HG03108 (cell line): ENCODE measurements around the gene MUSK.
"Not testable (repeated sequence)": the region's sequence is repeated elsewhere in the genome, so short reads cannot be mapped to it uniquely, and the experiment has no call there.

Experiments used
- ATAC-seq: cut with Tn5 transposase; IDR thresholded peaks from one replicate; pipeline ENCODE4 v1.9.1; 2021; ENCODE audit warnings: moderate library complexity; ENCODE audit not compliant: unreplicated experiment

Gene MUSK

DNA sequence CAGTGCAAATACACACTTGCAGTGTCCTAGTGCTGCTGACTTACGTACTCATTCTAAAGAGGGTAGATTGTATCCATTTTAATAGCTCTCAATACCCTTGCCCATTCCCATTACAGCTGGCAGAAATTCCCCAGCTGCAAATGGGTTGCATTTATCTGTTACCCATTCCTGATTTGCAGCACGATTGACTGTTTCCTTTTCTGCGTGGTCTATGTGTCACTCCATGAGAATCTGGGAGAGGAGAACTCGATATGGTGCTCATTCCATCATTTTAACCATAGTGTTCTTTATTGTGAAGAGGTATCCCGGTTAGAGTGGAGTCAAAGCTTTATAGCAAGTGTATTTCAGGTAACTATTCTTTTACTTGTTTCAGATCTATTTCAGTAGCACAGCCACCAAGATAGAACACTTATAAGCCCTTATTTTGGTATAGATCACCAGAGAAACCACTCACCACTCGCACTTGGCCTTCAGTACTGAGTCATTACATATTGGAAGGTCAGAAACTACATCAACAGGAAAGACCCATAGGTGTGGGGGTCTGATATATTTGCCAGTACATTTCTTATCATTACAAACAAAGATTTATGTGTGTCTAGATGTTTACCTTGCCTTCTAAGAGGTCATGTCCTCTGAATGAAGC, 139.5 kb downstream of the MUSK start:
- ATAC-seq, result peak; percentile 54

GRCh38 chr9:110808599-110808980, 140.0 kb downstream of the MUSK start:
- ATAC-seq, result peak; percentile 97

GRCh38 chr9:110809038-110809595, 140.5 kb downstream of the MUSK start:
- peak; percentile 41 for ATAC-seq

DNA sequence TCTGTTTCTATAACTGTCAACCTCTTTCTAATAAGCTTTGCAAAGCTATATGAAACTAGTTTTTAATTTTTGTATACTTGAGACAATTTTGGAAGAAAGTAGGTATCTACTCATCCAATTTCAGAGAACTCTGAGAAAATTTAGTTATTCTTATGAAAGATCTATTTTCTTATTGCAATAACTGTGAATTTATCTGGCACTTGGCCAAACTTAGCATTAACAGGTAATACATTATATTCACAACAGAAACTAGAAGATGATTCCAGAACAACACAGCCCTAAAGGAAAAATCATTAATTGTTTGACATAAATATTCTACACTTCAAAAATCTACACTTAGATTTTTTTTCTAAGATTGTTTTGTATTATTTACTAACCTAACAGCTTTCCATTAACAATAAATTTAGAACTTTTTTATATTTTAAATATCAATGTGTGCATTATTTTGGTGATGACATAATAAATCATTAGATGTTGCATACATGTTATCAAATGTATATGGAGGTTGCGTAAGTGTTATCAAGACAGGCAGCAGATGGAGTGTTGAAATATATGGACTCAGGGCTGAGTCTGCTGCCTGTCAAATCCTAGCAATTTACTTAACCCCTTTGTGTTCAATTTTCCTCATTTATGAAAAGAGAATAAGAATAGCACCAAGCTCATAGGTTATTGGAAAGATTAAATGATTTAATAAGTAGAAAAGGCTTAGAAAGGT, 141.8 kb downstream of the MUSK start:
- no peak for ATAC-seq

DNA sequence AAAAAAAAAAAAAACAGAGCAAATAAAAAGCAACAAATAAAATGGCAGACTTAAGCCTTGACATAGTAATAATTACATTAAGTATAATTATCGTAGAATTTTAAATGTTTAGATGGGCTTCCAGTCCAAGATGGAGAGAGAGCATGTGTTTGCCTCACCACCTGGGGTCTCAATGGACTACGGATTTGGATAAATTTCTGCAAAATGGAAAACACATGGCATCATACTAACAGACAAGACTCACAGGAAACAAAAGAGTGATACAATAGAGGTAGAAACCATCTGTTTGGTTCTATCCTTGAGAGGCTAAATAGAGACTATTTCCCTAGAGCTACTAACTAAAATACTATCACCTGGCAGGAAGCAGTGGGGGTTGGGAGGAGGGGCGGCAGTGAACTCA, 144.3 kb downstream of the MUSK start:
- no peak for ATAC-seq

- no peak for ATAC-seq
Observed at GRCh38 chr9:110814159-110814558, 145.6 kb downstream of the MUSK start.

- no peak for ATAC-seq
Observed at GRCh38 chr9:110815361-110815760, 146.8 kb downstream of the MUSK start.

DNA sequence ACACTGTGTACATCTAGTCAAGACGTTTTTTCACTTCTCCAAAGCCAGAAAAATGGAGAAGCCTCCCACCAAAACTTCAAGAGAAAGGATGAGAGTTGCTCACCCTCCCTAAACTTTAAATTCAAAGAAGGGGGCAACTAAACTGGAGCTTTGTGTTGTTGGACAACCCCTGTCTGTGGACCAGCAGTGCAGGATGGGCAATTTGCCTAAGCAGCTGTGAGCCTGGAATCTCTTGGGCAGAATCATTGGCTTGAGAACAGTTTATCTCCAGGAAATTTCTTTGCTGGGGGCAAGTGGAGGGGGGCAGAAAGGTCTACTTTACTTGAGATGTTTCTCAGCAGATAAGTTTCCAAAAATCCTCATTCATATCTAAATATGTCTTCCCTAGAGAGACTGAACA, 151.8 kb downstream of the MUSK start:
- no peak for ATAC-seq

- ATAC-seq, result peak; percentile 93
Observed at GRCh38 chr9:110821064-110821463, 152.5 kb downstream of the MUSK start.

GRCh38 chr9:110825129-110825528, 156.5 kb downstream of the MUSK start:
- not testable (repeated sequence) for ATAC-seq

DNA sequence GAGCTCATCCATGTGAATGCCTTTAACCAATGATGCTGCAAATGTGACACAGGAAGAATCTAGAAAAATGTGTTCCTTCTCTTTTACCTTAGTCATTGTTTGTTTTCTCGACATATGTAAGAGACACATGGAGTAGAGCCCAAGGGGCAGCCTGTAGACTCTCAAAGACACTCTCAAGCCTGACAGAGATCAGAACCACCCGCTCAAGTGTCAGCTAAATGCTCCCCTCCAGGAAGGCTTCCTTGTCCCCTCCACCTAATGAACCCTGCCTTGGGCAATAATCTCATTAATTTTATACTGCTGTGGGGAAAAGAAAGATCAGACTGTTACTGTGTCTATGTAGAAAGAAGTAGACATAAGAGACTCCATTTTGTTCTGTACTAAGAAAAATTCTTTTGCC, 157.4 kb downstream of the MUSK start:
- no peak for ATAC-seq

- ATAC-seq, result not testable (repeated sequence)
Observed at GRCh38 chr9:110826400-110826799, 157.8 kb downstream of the MUSK start.

DNA sequence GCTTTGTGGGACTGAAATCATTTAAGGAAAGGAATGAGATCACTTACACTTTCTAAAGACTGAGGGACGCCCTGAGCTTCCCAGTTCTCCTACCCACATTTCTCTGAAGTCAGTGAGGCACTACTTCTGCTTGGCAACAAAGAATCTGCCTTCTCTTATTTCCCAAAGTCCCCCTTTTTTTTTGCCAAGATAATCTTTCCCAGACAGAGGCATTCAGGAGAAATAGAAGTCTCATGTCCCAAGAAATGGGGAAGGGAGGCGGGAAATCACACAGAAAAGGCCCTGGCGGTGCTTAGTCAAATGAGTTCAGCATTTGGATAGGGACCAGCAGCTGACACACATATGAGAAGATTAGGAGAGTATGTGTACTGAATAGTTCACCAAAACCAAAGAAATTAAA, 159.7 kb downstream of the MUSK start:
- no peak for ATAC-seq

- ATAC-seq, result no peak
Observed at GRCh38 chr9:110830495-110830894, 161.9 kb downstream of the MUSK start.

DNA sequence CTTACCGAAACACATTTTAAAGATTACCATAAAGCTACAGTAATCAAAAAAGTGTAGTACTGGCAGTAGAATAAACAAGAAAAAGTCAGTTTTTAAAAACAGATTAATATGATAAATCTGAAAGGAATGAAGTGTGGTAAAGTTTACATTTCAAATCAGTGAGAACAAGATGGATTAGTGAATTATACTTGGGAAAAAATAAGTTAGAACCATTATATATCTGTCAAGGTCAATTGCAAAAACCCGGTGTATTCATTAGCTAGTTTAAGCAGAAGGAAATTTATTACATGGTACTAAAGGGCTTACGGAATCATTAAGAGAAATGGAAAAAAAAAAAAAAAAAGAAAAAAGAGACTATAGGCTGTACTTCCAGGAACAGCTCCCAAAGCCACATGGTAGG, 164.3 kb downstream of the MUSK start:
- no peak for ATAC-seq

DNA sequence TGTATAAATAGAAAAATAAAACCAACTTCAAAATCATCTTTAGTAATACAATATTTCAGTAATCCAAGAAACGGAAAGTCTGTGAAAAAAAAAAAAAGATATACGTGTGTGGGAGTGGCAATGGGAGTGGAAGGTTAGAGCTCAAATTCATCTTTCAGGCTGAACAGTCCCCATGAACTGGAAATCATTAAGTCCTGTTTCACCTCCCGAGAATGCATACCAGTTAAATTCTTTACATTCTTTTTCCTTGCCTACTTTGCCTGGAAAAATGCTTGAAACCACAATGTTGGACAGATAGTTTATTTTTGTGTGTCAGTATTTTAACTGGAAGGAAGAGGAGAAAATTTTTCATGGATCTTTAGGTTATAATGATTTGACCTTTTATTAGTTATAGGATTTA, 166.8 kb downstream of the MUSK start:
- no peak for ATAC-seq

DNA sequence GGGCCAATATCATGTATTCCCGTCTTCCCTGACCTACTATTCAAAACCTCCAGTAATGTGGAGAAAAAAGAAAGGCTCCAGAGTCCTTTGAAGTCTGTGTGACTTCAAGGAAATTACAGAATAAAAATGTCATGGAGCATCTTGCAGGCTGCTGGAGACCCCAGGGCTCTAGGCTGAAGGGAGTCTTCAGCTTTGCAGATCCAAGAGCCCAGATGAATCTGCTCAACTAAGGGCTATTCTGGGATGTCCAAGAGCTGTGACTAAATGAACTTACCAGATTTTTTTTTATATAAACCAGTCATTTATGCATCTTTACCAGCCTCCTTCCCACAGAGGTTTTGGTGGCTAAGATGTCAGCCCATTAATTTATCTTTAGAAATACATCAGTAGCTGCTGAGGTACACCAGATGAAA, 167.3 kb downstream of the MUSK start:
- no peak for ATAC-seq

DNA sequence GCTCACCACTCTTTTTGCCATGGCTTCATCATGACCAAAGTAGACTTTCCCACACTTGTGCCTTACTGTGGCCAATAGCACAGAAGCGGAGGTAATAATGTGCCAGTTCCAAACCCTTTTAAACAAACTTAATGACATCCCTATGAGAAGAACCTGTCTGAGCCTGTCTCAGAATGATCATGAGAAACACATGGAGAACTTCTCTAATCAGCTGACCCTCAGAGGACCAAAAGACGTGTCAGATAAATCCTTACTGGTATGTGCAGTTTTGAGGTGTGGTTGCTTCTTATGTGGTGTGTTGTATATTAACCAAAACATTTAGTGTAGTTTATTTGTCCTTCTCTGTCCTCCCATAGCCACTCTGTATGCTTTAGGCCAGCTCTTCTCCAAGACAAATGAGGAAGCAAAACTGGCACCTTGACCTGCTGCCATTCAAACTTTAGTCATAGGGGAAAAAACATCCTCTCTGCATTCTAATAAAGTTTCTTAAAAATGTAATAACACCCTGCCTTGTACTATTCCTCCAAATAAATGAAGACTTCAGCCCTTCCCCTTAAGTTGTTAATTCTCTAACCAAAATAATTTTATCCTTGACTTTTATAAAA, 168.9 kb downstream of the MUSK start:
- peak; percentile 68 for ATAC-seq

GRCh38 chr9:110842169-110842568, 173.6 kb downstream of the MUSK start:
- no peak for ATAC-seq

- no peak for ATAC-seq
Observed at GRCh38 chr9:110842986-110843385, 174.4 kb downstream of the MUSK start.

DNA sequence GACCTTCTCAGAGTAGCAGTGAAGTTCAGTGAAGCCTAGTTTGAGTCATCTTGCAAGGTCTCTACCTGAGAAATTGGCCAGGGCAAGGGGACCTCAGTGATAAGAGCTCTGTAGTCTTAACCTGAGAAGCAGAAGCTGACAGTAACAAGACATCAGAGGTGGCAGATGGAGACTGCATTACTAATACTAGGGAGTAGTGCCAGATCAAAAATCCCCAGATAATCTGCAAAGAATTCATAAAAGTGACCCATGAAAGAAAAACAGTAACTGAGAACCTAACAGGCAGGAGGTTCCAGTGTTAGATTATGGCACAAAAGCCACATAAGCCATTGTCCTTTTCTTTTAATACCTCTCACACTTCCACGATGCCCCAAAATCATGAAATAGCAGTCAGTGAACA, 175.5 kb downstream of the MUSK start:
- no peak for ATAC-seq

DNA sequence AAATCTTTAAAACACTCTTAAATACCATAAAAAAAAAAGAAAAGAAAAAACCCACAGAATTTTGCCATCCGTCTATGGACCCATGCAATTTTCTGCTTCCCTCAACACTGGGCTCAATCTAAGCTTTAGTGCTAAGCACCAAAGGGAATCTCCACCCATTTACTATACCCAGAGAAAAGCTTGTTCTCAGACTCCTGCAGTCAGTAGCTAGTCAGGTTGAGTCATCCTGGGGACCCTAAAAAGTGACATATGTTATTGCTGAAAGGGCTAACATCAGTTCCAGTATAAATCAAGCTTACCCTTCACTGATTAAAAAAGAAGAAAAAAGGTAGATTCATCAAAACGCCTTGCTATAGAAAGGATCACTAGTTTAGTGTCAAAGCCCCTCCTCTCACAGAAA, 177.6 kb downstream of the MUSK start:
- ATAC-seq, result no peak
